Peyer's patch (tissue), 4 donors: Measurements from ENCODE around the gene B3GALNT1. TPM values are rescaled to one million over a fixed set of nuclear protein-coding genes. Genes with fewer than 3 reads are reported as not detected.

Source experiments
- DNase-seq, 3 donors: peaks; one replicate each; pipeline ENCODE4 v3.0.0-alpha.2; 2017 to 2019
- H3K27ac ChIP-seq, 4 donors: fragments of 200-600 bp; sonication (generic); one replicate each; pipeline ENCODE4 v1.5.1; 2016 to 2019
- H3K27me3 ChIP-seq, 2 donors: fragments of 200-600 bp; sonication (generic); one replicate each; pipeline ENCODE4 v1.5.1; 2019
- H3K36me3 ChIP-seq, 3 donors: fragments of 200-600 bp; sonication (generic); one replicate each; pipeline ENCODE4 v1.5.1; 2016 to 2019
- H3K4me1 ChIP-seq, 4 donors: fragments of 200-600 bp; sonication (generic); one replicate each; pipeline ENCODE4 v1.5.1; 2016 to 2019
- H3K4me3 ChIP-seq, 4 donors: fragments of 200-600 bp; sonication (generic); 1 replicate in 3 of 4; 2 replicates in 1 of 4; pipeline ENCODE4 v1.5.1; 2016 to 2019; ENCODE audit warnings: mild to moderate bottlenecking in 1 of 4
- H3K9me3 ChIP-seq, 4 donors: fragments of 200-600 bp; sonication (generic); one replicate each; pipeline ENCODE4 v1.5.1; 2016 to 2019; ENCODE audit warnings: mild to moderate bottlenecking in 1 of 4
- CTCF ChIP-seq, 6 experiments: fragments of 450-650 bp in 4 of 6; fragments of 200-600 bp in 2 of 6; sonication (generic) in 1 of 6; IDR thresholded peaks; one replicate each; pipeline ENCODE4 v1.5.1; 2017 to 2019; ENCODE audit warnings: antibody characterized with exemption in 6 of 6, mild to moderate bottlenecking in 3 of 6, moderate library complexity in 1 of 6
- POLR2A ChIP-seq, 2 donors: fragments of 450-650 bp; IDR thresholded peaks; one replicate each; pipeline ENCODE4 v1.5.1; 2017; ENCODE audit warnings: antibody characterized with exemption in 2 of 2, mild to moderate bottlenecking in 2 of 2, moderate library complexity in 2 of 2
- total RNA-seq, 4 donors: library from RNA; depleted of rRNA; stranded (reverse); fragments of >200 nt; gene quantifications; one replicate each; pipeline ENCODE4 v1.1.0, GENCODE V29; 2016

The B3GALNT1 gene
- total RNA-seq, 4 donors from 2014 or later = 0.18 to 1.4 (median 0.61) TPM

- Histone ChIP-seq H3K27ac (no peak overlapping the region), H3K4me1 (no peaks in the 10 kb centered on the region), H3K9me3 (no peaks in the 10 kb centered on the region), H3K36me3 (no peaks in the 10 kb centered on the region), H3K4me3 (no peak overlapping the region), H3K27me3 (no peaks in the 10 kb centered on the region)
- TF ChIP-seq POLR2A (IDR thresholded peaks at IDR 0.05) (no peak), CTCF (IDR thresholded peaks at IDR 0.05) (no peak)
- DNase-seq = no peak
Measured at GRCh38 chr3:161142486-161142885, 37.3 kb upstream of the B3GALNT1 start.

DNA sequence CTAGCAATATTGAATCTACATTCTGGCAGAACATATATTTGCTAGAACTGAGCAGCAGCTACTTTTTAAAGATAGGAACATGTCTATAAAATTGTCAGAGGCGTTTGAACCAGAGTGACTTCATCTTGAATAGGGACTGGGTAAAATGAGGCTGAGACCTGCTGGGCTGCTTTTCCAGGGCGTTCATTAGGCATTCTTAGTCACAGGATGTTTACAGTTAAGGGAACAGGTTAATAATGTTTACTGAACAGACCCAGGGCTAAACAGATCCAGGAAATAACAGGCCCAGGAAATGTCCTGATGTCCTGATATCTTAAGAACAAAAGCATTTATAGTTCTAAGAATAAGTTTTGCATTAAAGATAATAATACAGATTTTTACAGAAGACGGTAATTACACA lies 34.5 kb upstream of the B3GALNT1 start:
- no peak for DNase-seq
- Histone ChIP-seq H3K9me3 (no peaks in the 10 kb centered on the region), H3K27me3 (no peaks in the 10 kb centered on the region), H3K4me1 (no peaks in the 10 kb centered on the region), H3K36me3 (no peaks in the 10 kb centered on the region), H3K27ac (no peak overlapping the region), H3K4me3 (no peak overlapping the region)
- TF ChIP-seq CTCF (IDR thresholded peaks at IDR 0.05) (no peak), POLR2A (IDR thresholded peaks at IDR 0.05) (no peak)

- Histone ChIP-seq H3K27ac (no peak overlapping the region), H3K9me3 (no peaks in the 10 kb centered on the region), H3K4me3 (no peak overlapping the region), H3K36me3 (no peaks in the 10 kb centered on the region), H3K4me1 (no peaks in the 10 kb centered on the region), H3K27me3 (no peaks in the 10 kb centered on the region)
- TF ChIP-seq CTCF (IDR thresholded peaks at IDR 0.05) (no peak), POLR2A (IDR thresholded peaks at IDR 0.05) (no peak)
- no peak for DNase-seq
Measured at GRCh38 chr3:161137260-161137659, 32.1 kb upstream of the B3GALNT1 start.

- Histone ChIP-seq H3K4me3 (no peak overlapping the region), H3K9me3 (no peaks in the 10 kb centered on the region), H3K4me1 (no peaks in the 10 kb centered on the region), H3K27ac (no peak overlapping the region), H3K27me3 (no peaks in the 10 kb centered on the region), H3K36me3 (no peaks in the 10 kb centered on the region)
- no peak for TF ChIP-seq CTCF (IDR thresholded peaks at IDR 0.05)
- TF ChIP-seq POLR2A (IDR thresholded peaks at IDR 0.05) = no peak
- no peak for DNase-seq
Measured at GRCh38 chr3:161132391-161132790, 27.2 kb upstream of the B3GALNT1 start.

DNA sequence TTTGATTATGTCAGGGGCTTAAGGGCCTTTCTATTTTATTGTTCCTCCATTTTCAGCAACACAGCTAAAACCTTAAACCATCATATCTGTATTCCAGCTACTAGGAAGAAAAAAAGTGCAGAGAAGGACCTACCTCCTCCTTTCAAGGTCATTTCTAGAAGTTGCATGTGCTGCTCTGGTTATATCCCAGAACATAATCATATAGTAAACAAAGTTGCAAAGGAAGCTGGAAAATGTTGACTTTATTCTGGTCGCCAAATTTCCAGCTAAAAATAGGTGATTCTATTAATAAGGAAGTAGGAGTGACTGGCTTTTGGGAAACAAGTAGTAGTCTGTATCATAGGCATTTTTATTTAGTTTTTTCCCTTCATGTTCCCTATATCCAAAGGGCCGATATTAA lies 21.3 kb upstream of the B3GALNT1 start:
- no peak for TF ChIP-seq POLR2A (IDR thresholded peaks at IDR 0.05)
- no peak for TF ChIP-seq CTCF (IDR thresholded peaks at IDR 0.05)
- Histone ChIP-seq H3K36me3 (no peaks in the 10 kb centered on the region), H3K4me3 (no peak overlapping the region), H3K9me3 (peaks cover 0 to 7% (median 0%) of the 10 kb centered on the region in 4 donors), H3K4me1 (no peaks in the 10 kb centered on the region), H3K27me3 (no peaks in the 10 kb centered on the region), H3K27ac (no peak overlapping the region)
- DNase-seq = no peak

DNA sequence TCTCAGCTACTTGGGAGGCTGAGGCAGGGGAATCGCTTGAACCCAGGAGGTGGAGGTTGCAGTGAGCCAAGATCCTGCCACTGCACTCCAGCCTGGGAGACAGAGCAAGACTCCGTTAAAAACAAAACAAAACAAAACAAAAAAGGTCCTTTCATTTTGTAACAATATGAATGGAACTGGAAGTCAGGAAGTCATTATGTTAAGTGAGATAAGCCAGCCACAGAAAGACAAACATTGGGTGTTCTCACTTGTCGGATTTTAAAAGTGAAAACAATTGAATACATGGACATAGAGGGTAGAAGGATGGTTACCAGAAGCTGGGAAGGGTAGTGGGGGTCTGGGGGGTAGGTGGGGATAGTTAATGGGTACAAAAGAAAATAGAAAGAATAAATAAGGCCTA lies 12.5 kb upstream of the B3GALNT1 start:
- Histone ChIP-seq H3K27me3 (no peaks in the 10 kb centered on the region), H3K9me3 (peaks cover 0 to 8% (median 3%) of the 10 kb centered on the region in 4 donors), H3K4me3 (no peak overlapping the region), H3K27ac (no peak overlapping the region), H3K36me3 (no peaks in the 10 kb centered on the region), H3K4me1 (no peaks in the 10 kb centered on the region)
- DNase-seq = no peak
- no peak for TF ChIP-seq POLR2A (IDR thresholded peaks at IDR 0.05)
- TF ChIP-seq CTCF (IDR thresholded peaks at IDR 0.05) = no peak
